IMR-90 (cell line): ENCODE measurements around the gene GABRD. TPM values are rescaled to one million over a fixed set of nuclear protein-coding genes. Genes with fewer than 3 reads are reported as not detected.

ENCODE experiments used
- ATAC-seq: fragments of 200-7000 bp; cut with Tn5 transposase; 2 replicates; pipeline ENCODE4 v1.9.1; 2020; ENCODE audit warnings: low read depth, mild to moderate bottlenecking, moderate library complexity
- BruUV-seq: library from RNA; stranded (reverse); fragments of 400-500 nt; replicated peaks from 2 replicates; lab custom pipeline; 2021; lab: Mats Ljungman, UMichigan
- CTCF ChIA-PET: fragments of 300-600 bp; formaldehyde crosslinking; extraction: SDS; loops from one replicate; lab custom pipeline; 2021; ENCODE audit warnings: antibody characterized with exemption; lab: Yijun Ruan, JAX
- POLR2A ChIA-PET: fragments of 300-600 bp; sonication (Branson Sonifier 250); formaldehyde crosslinking; loops from one replicate; lab custom pipeline; 2022; ENCODE audit warnings: antibody characterized with exemption; ENCODE audit not compliant: unreplicated experiment; lab: Charles Lee
- DNase-seq: peaks from one replicate; pipeline ENCODE4 v3.0.0; 2013
- H2AFZ ChIP-seq: replicated peaks from 2 replicates; pipeline ENCODE3; 2013; ENCODE audit warnings: low read length, mild to moderate bottlenecking; ENCODE audit not compliant: poor library complexity
- H2AK5ac ChIP-seq: 2 replicates; pipeline ENCODE4 v1.6.1; 2013; ENCODE audit warnings: low read depth, low read length, inconsistent platforms
- H2AK9ac ChIP-seq: replicated peaks from 2 replicates; pipeline ENCODE3; 2013; ENCODE audit warnings: mild to moderate bottlenecking, low read depth, low read length, moderate library complexity; ENCODE audit not compliant: poor library complexity
- H2BK120ac ChIP-seq: 2 replicates; pipeline ENCODE4 v1.6.1; 2013; ENCODE audit warnings: low read depth, low read length, inconsistent platforms
- H2BK15ac ChIP-seq: 3 replicates; pipeline ENCODE4 v1.6.1; 2013; ENCODE audit warnings: low read depth, low read length, inconsistent platforms
- H2BK20ac ChIP-seq: 2 replicates; pipeline ENCODE4 v1.6.1; 2013; ENCODE audit warnings: low read depth, mild to moderate bottlenecking, inconsistent platforms, low read length, moderate library complexity
- H2BK5ac ChIP-seq: 2 replicates; pipeline ENCODE4 v1.6.1; 2013; ENCODE audit warnings: mild to moderate bottlenecking, low read depth, low read length, inconsistent platforms; ENCODE audit not compliant: poor library complexity, severe bottlenecking
- H3K14ac ChIP-seq: replicated peaks from 2 replicates; pipeline ENCODE4 v1.6.1; 2013; ENCODE audit warnings: low read depth, low read length, inconsistent platforms
- H3K18ac ChIP-seq: 2 replicates; pipeline ENCODE4 v1.6.1; 2013; ENCODE audit warnings: low read depth, low read length, control low read depth
- H3K23ac ChIP-seq: 2 replicates; pipeline ENCODE4 v1.6.1; 2013; ENCODE audit warnings: low read depth, low read length, inconsistent platforms
- H3K27ac ChIP-seq: 2 replicates; pipeline ENCODE4 v1.5.1; 2013; ENCODE audit warnings: mild to moderate bottlenecking, control low read depth, low read length; ENCODE audit not compliant: insufficient read depth
- H3K27me3 ChIP-seq: 2 replicates; pipeline ENCODE4 v1.6.1; 2013; ENCODE audit warnings: low read length; ENCODE audit not compliant: control insufficient read depth, insufficient read depth
- H3K36me3 ChIP-seq: 2 replicates; pipeline ENCODE4 v1.6.1; 2013; ENCODE audit warnings: low read length, mixed read lengths; ENCODE audit not compliant: control insufficient read depth, insufficient read depth
- H3K4ac ChIP-seq: 2 replicates; pipeline ENCODE4 v1.6.1; 2013; ENCODE audit warnings: low read depth, low read length, inconsistent platforms
- H3K4me1 ChIP-seq: 2 replicates; pipeline ENCODE4 v1.6.1; 2013; ENCODE audit warnings: low read length, mixed read lengths; ENCODE audit not compliant: control insufficient read depth, insufficient read depth
- H3K4me2 ChIP-seq: 2 replicates; pipeline ENCODE4 v1.6.1; 2013; ENCODE audit warnings: low read depth, mild to moderate bottlenecking, control low read depth, low read length, moderate library complexity
- H3K4me3 ChIP-seq: 2 replicates; pipeline ENCODE4 v1.5.1; 2013; ENCODE audit warnings: low read depth, mild to moderate bottlenecking, control low read depth, low read length, moderate library complexity; ENCODE audit not compliant: insufficient read depth
- H3K56ac ChIP-seq: 2 replicates; pipeline ENCODE4 v1.6.1; 2013; ENCODE audit warnings: low read length, inconsistent platforms; ENCODE audit not compliant: insufficient read depth; ENCODE audit errors: extremely low read depth
- H3K79me1 ChIP-seq, 2 experiments: 2 replicates each; pipeline ENCODE4 v1.6.1; 2013; ENCODE audit warnings: low read length in 2 of 2, inconsistent platforms in 1 of 2, low read depth in 1 of 2
- H3K9ac ChIP-seq: 2 replicates; pipeline ENCODE4 v1.6.1; 2013; ENCODE audit warnings: low read depth, low read length, control low read depth
- H3K9me1 ChIP-seq: 2 replicates; pipeline ENCODE4 v1.6.1; 2013; ENCODE audit warnings: low read length, inconsistent platforms; ENCODE audit not compliant: insufficient read depth
- H3K9me3 ChIP-seq: 2 replicates; pipeline ENCODE4 v1.6.1; 2013; ENCODE audit warnings: low read length; ENCODE audit not compliant: control insufficient read depth, insufficient read depth
- H4K20me1 ChIP-seq: 2 replicates; pipeline ENCODE4 v1.6.1; 2013; ENCODE audit warnings: low read length, inconsistent platforms; ENCODE audit not compliant: insufficient read depth
- H4K5ac ChIP-seq: 2 replicates; pipeline ENCODE4 v1.6.1; 2013; ENCODE audit warnings: mild to moderate bottlenecking, low read depth, low read length, control low read depth
- H4K8ac ChIP-seq, 2 experiments: 2 replicates each; pipeline ENCODE4 v1.6.1; 2013; ENCODE audit warnings: low read depth in 2 of 2, low read length in 2 of 2, control low read depth in 1 of 2, inconsistent platforms in 1 of 2
- H4K91ac ChIP-seq: 2 replicates; pipeline ENCODE4 v1.6.1; 2013; ENCODE audit warnings: low read depth, low read length, inconsistent platforms; ENCODE audit not compliant: insufficient read depth
- CHD1 ChIP-seq: IDR thresholded peaks from 2 replicates; pipeline ENCODE4 v1.6.1; 2012; ENCODE audit warnings: low read depth, low read length, improper control_type of control experiment
- NFE2L2 ChIP-seq: fragments of 150-350 bp; IDR thresholded peaks from 2 replicates; pipeline ENCODE4 v1.6.1; 2016; ENCODE audit warnings: low read depth, mild to moderate bottlenecking, low read length
- RAD21 ChIP-seq: IDR thresholded peaks from 2 replicates; pipeline ENCODE4 v1.6.1; 2012; ENCODE audit warnings: low read length, improper control_type of control experiment
- RFX5 ChIP-seq: IDR thresholded peaks from 2 replicates; pipeline ENCODE4 v1.8.0; 2012; ENCODE audit warnings: low read depth, mild to moderate bottlenecking, low read length, moderate library complexity
- SMC3 ChIP-seq: fragments of 150-350 bp; IDR thresholded peaks from 2 replicates; pipeline ENCODE4 v1.6.1; 2016; ENCODE audit warnings: low read depth, mild to moderate bottlenecking, antibody characterized with exemption, low read length, moderate library complexity
- WGBS, 2 experiments: methylation state at CpG; one replicate each; pipeline versions ENCODE4 v1.1.5 to v1.1.7; 2013; ENCODE audit warnings: missing lambda C conversion rate in 2 of 2; ENCODE audit not compliant: insufficient read length in 1 of 2; ENCODE audit errors: extremely low coverage in 2 of 2; 5-methylcytosine and 5-hydroxymethylcytosine counted together
- dilution Hi-C: fragments of 300-500 bp; cut with HindIII; formaldehyde crosslinking; loops from one replicate; pipeline ENCODE4 v1.14.3; 2018; ENCODE audit warnings: low sequenced_read_pairs; ENCODE audit not compliant: unreplicated experiment
- in situ Hi-C: fragments of 300-500 bp; cut with MboI; formaldehyde crosslinking; loops from 3 replicates; pipeline ENCODE4 v1.14.3; 2019; ENCODE audit warnings: low sequenced_read_pairs, inconsistent platforms, mixed read lengths
- intact Hi-C: fragments of 100-400 bp; cut with micrococcal nuclease; formaldehyde crosslinking; loops from 2 replicates; pipeline ENCODE4 v1.10.0; 2022
- polyA plus RNA-seq, 3 experiments: library from polyadenylated mRNA; depleted of rRNA; stranded (reverse); fragments of >200 nt; gene quantifications; 2 replicates each; pipeline ENCODE4 v1.2.3, GENCODE V29; 2012; ENCODE audit warnings: low replicate concordance in 1 of 3
- total RNA-seq: library from RNA; depleted of rRNA; stranded (reverse); fragments of >200 nt; gene quantifications from 2 replicates; pipeline ENCODE4 v1.2.3, GENCODE V29; 2012
- TF ChIP-seq, protein P1 (sequence below): fragments of 150-350 bp; IDR thresholded peaks from 2 replicates; pipeline ENCODE4 v1.6.1; 2017; ENCODE audit warnings: mild to moderate bottlenecking, antibody characterized with exemption, low read length, low read depth

The GABRD gene
- total and polyA plus RNA-seq, 2 of the 4 experiments (the other 2 are of a cell fraction) = not detected

- WGBS, 2 experiments = 48% methylated on average over 3 of the region's 10 CpGs; no CpG with 5 or more reads in 1 of the 2 experiments
Measured at GRCh38 chr1:2052756-2053155, 33.6 kb downstream of the GABRD start.

More at GRCh38 chr1:2052756-2053155, 33.6 kb downstream of the GABRD start:
- Histone ChIP-seq H2BK5ac (no peak overlapping the region), H4K91ac (no peak overlapping the region), H3K18ac (no peak overlapping the region), H4K8ac (no peak overlapping the region), H3K27me3 (peaks cover 48% of the 10 kb centered on the region), H3K23ac (no peak overlapping the region), H3K36me3 (no peaks in the 10 kb centered on the region), H2AK5ac (no peak overlapping the region), H3K4me1 (no peaks in the 10 kb centered on the region), H3K79me1 (no peaks in the 10 kb centered on the region), H4K20me1 (no peaks in the 10 kb centered on the region), H3K9me1 (no peaks in the 10 kb centered on the region), H2AFZ (no peak overlapping the region), H2BK120ac (no peak overlapping the region), H3K56ac (no peak overlapping the region), H3K4me2 (no peak overlapping the region), H2AK9ac (no peak overlapping the region), H2BK20ac (no peak overlapping the region), H3K4me3 (no peak overlapping the region), H3K27ac (no peak overlapping the region), H3K4ac (no peak overlapping the region), H3K9ac (no peak overlapping the region), H3K9me3 (no peaks in the 10 kb centered on the region; the same call in 1 of the 2 replicates), H4K5ac (no peak overlapping the region), H3K14ac (no peak overlapping the region), H2BK15ac (no peak overlapping the region)
- in situ Hi-C loops = no loop called here
- DNase-seq = no peak
- CTCF ChIA-PET = no interaction called here
- no peak for ATAC-seq
- no peak for TF ChIP-seq SMC3
- no peak for TF ChIP-seq RFX5
- no peak for TF ChIP-seq RAD21
- TF ChIP-seq CHD1 = no peak
- TF ChIP-seq, protein P1, sequence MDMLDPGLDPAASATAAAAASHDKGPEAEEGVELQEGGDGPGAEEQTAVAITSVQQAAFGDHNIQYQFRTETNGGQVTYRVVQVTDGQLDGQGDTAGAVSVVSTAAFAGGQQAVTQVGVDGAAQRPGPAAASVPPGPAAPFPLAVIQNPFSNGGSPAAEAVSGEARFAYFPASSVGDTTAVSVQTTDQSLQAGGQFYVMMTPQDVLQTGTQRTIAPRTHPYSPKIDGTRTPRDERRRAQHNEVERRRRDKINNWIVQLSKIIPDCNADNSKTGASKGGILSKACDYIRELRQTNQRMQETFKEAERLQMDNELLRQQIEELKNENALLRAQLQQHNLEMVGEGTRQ = no peak
- TF ChIP-seq NFE2L2 = no peak
- no TSS peak for BruUV-seq
- intact Hi-C loops = no loop called here
- POLR2A ChIA-PET = no interaction called here
- dilution Hi-C loops = no loop called here
